K562 (cell line): ENCODE results near the gene RSPH6A. TPM values are rescaled to one million over a fixed set of nuclear protein-coding genes. Genes with fewer than 3 reads are reported as not detected.

Experiments
- ADNP ChIP-seq: fragments of 200-800 bp; sonication (Bioruptor generic); IDR thresholded peaks from 2 replicates; pipeline ENCODE4 v1.6.1; 2016; ENCODE audit warnings: missing genetic modification characterization, missing compliant biosample characterization
- ARID2 ChIP-seq: fragments of 450-650 bp; IDR thresholded peaks from 2 replicates; pipeline ENCODE4 v1.6.1; 2017; ENCODE audit warnings: antibody characterized with exemption, mild to moderate bottlenecking
- BACH1 ChIP-seq: fragments of 200-800 bp; sonication (Bioruptor generic); IDR thresholded peaks from 2 replicates; pipeline ENCODE4 v1.6.1; 2016; ENCODE audit warnings: missing genetic modification characterization, missing compliant biosample characterization
- EP400 ChIP-seq: fragments of 450-650 bp; IDR thresholded peaks from 2 replicates; pipeline ENCODE4 v1.6.1; 2017; ENCODE audit warnings: antibody characterized with exemption, mild to moderate bottlenecking, moderate library complexity
- FUS ChIP-seq: fragments of 200-400 bp; formaldehyde crosslinking; optimal IDR thresholded peaks from 2 replicates; pipeline ENCODE3; 2017; ENCODE audit warnings: low read depth, low read length
- HDAC6 ChIP-seq: IDR thresholded peaks from 2 replicates; pipeline ENCODE4 v1.6.1; 2012; ENCODE audit warnings: low read depth, mild to moderate bottlenecking, control low read depth, inconsistent platforms, low read length, moderate library complexity
- L3MBTL2 ChIP-seq: fragments of 450-650 bp; IDR thresholded peaks from 2 replicates; pipeline ENCODE4 v1.6.1; 2016; ENCODE audit warnings: mild to moderate bottlenecking, moderate library complexity
- PKNOX1 ChIP-seq: fragments of 450-650 bp; IDR thresholded peaks from 2 replicates; pipeline ENCODE4 v1.6.1; 2016
- SIX5 ChIP-seq, 2 experiments: IDR thresholded peaks; 2 replicates each; pipeline ENCODE4 v1.6.1; 2011; ENCODE audit warnings: low read length in 2 of 2, borderline replicate concordance in 1 of 2, low read depth in 1 of 2, mild to moderate bottlenecking in 1 of 2, moderate library complexity in 1 of 2; ENCODE audit not compliant: insufficient read depth in 1 of 2
- SRF ChIP-seq, 2 experiments: fragments of 250-450, 450-650 bp in 1 of 2; sonication (Bioruptor Pico) in 1 of 2; sonication (generic) in 1 of 2; formaldehyde crosslinking; IDR thresholded peaks; 2 replicates each; pipeline versions ENCODE4 v1.5.0 to v1.5.1; 2020 to 2022; ENCODE audit warnings: mild to moderate bottlenecking in 1 of 2, missing genetic modification reagents in 1 of 2
- YBX1 ChIP-seq: fragments of 450-650 bp; IDR thresholded peaks from 2 replicates; pipeline ENCODE4 v1.7.1; 2016; ENCODE audit warnings: mild to moderate bottlenecking
- ZBTB7A ChIP-seq: IDR thresholded peaks from 2 replicates; pipeline ENCODE4 v1.6.1; 2011; ENCODE audit warnings: low read depth, mild to moderate bottlenecking, low read length, moderate library complexity, borderline replicate concordance; ENCODE audit not compliant: control insufficient read depth
- ZNF507 ChIP-seq: conservative IDR thresholded peaks from 2 replicates; pipeline ENCODE4 v1.6.1; 2017; ENCODE audit warnings: missing genetic modification characterization, missing compliant biosample characterization
- ZNF699 ChIP-seq: fragments of 250-450 bp; sonication (Bioruptor Pico); IDR thresholded peaks from 2 replicates; pipeline ENCODE4 v1.8.0; 2021; ENCODE audit warnings: mild to moderate bottlenecking, moderate library complexity; ENCODE audit not compliant: insufficient replicate concordance
- polyA plus RNA-seq, 8 experiments: library from polyadenylated mRNA; depleted of rRNA in 4 of 8; stranded (reverse) in 5 of 8; unstranded in 3 of 8; fragments of >200 nt; fragmentation: Nextera tagmentation in 2 of 8; fragmentation: Illumina TruSeq in 1 of 8; extraction: Ambion mirVana in 2 of 8; extraction: Trizol in 1 of 8; gene quantifications; 2 replicates each; pipeline versions ENCODE4 v1.2.1 to v1.2.3, GENCODE V29; 2011 to 2014; ENCODE audit warnings: inconsistent platforms in 1 of 8, missing spikeins in 1 of 8
- total RNA-seq, 7 experiments: library from RNA; depleted of rRNA in 6 of 7; stranded (reverse); fragments of >200 nt in 6 of 7; fragmentation: Illumina TruSeq in 2 of 7; extraction: Trizol in 2 of 7; gene quantifications; 2 replicates each; pipeline versions ENCODE4 v1.2.1 to v1.2.3, GENCODE V29; 2011 to 2021; ENCODE audit warnings: low replicate concordance in 1 of 7
- TF ChIP-seq, protein P1 (sequence below): sonication (generic); formaldehyde crosslinking; IDR thresholded peaks from 2 replicates; pipeline ENCODE4 v1.8.0; 2022; ENCODE audit warnings: missing genetic modification reagents, mild to moderate bottlenecking, moderate library complexity, borderline replicate concordance
- TF ChIP-seq, protein P2 (sequence below): sonication (generic); formaldehyde crosslinking; IDR thresholded peaks from 2 replicates; pipeline ENCODE4 v1.5.0; 2020; ENCODE audit warnings: missing genetic modification reagents
- TF ChIP-seq, protein P3 (sequence below): sonication (generic); formaldehyde crosslinking; IDR thresholded peaks from 2 replicates; pipeline ENCODE4 v1.8.0; 2023; ENCODE audit warnings: mild to moderate bottlenecking, missing genetic modification reagents
- TF ChIP-seq, protein P4 (sequence below): IDR thresholded peaks from 2 replicates; pipeline ENCODE4 v1.6.1; 2014; ENCODE audit warnings: antibody characterized with exemption
- TF ChIP-seq, protein P5 (sequence below): fragments of 250-450 bp; sonication (Bioruptor Pico); IDR thresholded peaks from 2 replicates; pipeline ENCODE4 v1.4.0; 2020; ENCODE audit warnings: mild to moderate bottlenecking, moderate library complexity, borderline replicate concordance

The RSPH6A gene
- total and polyA plus RNA-seq, 9 of the 15 experiments (the other 6 are each of a cell fraction or from before 2014, with no cell fraction given): 0.03 to 0.15 (median 0.07) TPM; not detected in 5

DNA sequence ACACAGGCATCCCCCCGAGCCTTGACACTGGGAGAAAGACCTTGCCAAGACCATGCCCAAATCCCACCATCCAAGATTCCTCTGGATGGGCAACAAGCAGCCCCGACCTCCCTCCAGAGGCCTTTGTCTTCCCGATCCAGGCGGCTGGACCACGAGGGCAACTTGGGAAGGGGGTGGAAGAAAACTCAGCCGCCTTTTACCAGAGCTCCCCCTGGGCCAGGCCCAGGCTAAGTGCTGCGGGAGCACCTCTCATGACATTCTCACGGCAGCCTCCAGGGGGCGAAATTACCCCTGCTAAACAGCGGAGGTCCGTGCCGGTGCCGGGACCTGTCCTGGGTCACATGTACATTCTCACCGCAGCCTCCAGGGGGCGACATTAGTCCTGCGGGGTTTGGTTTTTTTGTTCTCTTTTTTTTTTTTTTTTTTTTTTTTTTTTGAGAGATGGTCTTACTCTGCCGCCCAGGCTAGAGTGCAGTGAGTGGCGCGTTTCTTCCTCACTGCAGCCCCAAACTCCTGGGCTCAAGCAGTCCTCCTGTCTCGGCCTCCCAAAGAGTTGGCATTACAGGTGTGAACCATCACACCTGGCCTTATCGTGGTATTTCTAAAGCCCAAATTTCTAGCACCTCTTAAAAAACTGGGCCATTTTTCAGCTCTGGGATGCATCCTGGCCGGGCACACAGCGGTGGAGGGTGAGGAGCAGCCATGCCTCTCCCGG lies 2.1 kb upstream of the RSPH6A start (continued):
- TF ChIP-seq L3MBTL2: peak; percentile 50
- TF ChIP-seq YBX1: no peak
- TF ChIP-seq, protein P1, sequence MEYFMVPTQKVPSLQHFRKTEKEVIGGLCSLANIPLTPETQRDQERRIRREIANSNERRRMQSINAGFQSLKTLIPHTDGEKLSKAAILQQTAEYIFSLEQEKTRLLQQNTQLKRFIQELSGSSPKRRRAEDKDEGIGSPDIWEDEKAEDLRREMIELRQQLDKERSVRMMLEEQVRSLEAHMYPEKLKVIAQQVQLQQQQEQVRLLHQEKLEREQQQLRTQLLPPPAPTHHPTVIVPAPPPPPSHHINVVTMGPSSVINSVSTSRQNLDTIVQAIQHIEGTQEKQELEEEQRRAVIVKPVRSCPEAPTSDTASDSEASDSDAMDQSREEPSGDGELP (CRISPR knock-in tag): peak; percentile 84
- TF ChIP-seq, protein P2, sequence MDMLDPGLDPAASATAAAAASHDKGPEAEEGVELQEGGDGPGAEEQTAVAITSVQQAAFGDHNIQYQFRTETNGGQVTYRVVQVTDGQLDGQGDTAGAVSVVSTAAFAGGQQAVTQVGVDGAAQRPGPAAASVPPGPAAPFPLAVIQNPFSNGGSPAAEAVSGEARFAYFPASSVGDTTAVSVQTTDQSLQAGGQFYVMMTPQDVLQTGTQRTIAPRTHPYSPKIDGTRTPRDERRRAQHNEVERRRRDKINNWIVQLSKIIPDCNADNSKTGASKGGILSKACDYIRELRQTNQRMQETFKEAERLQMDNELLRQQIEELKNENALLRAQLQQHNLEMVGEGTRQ (CRISPR knock-in tag): peak; percentile 76
- TF ChIP-seq, protein P3, sequence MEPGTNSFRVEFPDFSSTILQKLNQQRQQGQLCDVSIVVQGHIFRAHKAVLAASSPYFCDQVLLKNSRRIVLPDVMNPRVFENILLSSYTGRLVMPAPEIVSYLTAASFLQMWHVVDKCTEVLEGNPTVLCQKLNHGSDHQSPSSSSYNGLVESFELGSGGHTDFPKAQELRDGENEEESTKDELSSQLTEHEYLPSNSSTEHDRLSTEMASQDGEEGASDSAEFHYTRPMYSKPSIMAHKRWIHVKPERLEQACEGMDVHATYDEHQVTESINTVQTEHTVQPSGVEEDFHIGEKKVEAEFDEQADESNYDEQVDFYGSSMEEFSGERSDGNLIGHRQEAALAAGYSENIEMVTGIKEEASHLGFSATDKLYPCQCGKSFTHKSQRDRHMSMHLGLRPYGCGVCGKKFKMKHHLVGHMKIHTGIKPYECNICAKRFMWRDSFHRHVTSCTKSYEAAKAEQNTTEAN (CRISPR knock-in tag): no peak
- 0 out of 4 replicates have a peak, but pooled peaks of 1 of the 2 experiments have one; percentile 19 for TF ChIP-seq SRF (CRISPR knock-in tag; IDR thresholded peaks at IDR 0.05)
- TF ChIP-seq BACH1: no peak
- no peak for TF ChIP-seq PKNOX1
- TF ChIP-seq ADNP (tag): no peak
- TF ChIP-seq ZNF507: no peak
- TF ChIP-seq SIX5 (IDR thresholded peaks at IDR 0.05; ENCODE audit: borderline replicate concordance in 1 of 2, insufficient read depth in 1 of 2, low read depth in 1 of 2, low read length in 2 of 2): no peak
- TF ChIP-seq, protein P4, sequence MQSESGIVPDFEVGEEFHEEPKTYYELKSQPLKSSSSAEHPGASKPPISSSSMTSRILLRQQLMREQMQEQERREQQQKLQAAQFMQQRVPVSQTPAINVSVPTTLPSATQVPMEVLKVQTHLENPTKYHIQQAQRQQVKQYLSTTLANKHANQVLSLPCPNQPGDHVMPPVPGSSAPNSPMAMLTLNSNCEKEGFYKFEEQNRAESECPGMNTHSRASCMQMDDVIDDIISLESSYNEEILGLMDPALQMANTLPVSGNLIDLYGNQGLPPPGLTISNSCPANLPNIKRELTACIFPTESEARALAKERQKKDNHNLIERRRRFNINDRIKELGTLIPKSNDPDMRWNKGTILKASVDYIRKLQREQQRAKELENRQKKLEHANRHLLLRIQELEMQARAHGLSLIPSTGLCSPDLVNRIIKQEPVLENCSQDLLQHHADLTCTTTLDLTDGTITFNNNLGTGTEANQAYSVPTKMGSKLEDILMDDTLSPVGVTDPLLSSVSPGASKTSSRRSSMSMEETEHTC: peak; percentile 76
- TF ChIP-seq ZNF699: no peak
- TF ChIP-seq, protein P5, sequence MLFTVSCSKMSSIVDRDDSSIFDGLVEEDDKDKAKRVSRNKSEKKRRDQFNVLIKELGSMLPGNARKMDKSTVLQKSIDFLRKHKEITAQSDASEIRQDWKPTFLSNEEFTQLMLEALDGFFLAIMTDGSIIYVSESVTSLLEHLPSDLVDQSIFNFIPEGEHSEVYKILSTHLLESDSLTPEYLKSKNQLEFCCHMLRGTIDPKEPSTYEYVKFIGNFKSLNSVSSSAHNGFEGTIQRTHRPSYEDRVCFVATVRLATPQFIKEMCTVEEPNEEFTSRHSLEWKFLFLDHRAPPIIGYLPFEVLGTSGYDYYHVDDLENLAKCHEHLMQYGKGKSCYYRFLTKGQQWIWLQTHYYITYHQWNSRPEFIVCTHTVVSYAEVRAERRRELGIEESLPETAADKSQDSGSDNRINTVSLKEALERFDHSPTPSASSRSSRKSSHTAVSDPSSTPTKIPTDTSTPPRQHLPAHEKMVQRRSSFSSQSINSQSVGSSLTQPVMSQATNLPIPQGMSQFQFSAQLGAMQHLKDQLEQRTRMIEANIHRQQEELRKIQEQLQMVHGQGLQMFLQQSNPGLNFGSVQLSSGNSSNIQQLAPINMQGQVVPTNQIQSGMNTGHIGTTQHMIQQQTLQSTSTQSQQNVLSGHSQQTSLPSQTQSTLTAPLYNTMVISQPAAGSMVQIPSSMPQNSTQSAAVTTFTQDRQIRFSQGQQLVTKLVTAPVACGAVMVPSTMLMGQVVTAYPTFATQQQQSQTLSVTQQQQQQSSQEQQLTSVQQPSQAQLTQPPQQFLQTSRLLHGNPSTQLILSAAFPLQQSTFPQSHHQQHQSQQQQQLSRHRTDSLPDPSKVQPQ (CRISPR knock-in tag): no peak
- TF ChIP-seq HDAC6: no peak
- peak; percentile 31; the same call in 1 of the 2 replicates for TF ChIP-seq ARID2
- no peak for TF ChIP-seq FUS
- TF ChIP-seq ZBTB7A: no peak
- TF ChIP-seq EP400: no peak; the same call in 1 of the 2 replicates
